ENCODE data around the gene RAB2B.
A peak's percentile ranks its signal among the peaks of the same experiment; 100 is the strongest.

Gene RAB2B

GRCh38 chr14:21475767-21476522, 814 bp downstream of the RAB2B start:
- Mint-ChIP-seq H3K4me3 (peak overlapping the region; percentile 99), H3K36me3 (ENCODE audit: low read depth) (peaks cover 39% of the 10 kb centered on the region), H3K9me3 (no peaks in the 10 kb centered on the region), H3K27me3 (ENCODE audit: low read depth, poor library complexity) (no peaks in the 10 kb centered on the region), H3K4me1 (peaks cover 30% of the 10 kb centered on the region), H3K27ac (peak overlapping the region; percentile 96)
- no peak for TF ChIP-seq CTCF (IDR thresholded peaks at IDR 0.05)
- no peak for DNase-seq

- TF ChIP-seq CTCF (IDR thresholded peaks at IDR 0.05), result no peak
- Mint-ChIP-seq H3K36me3 (ENCODE audit: low read depth) (peaks cover 51% of the 10 kb centered on the region), H3K9me3 (no peaks in the 10 kb centered on the region), H3K4me1 (no peaks in the 10 kb centered on the region), H3K27me3 (ENCODE audit: low read depth, poor library complexity) (peaks cover 7% of the 10 kb centered on the region), H3K4me3 (no peak overlapping the region), H3K27ac (no peak overlapping the region)
- no peak for DNase-seq
Observed at GRCh38 chr14:21467616-21468015, 9.1 kb downstream of the RAB2B start.

- DNase-seq, result peak; percentile 99
- Mint-ChIP-seq H3K27ac (peak within 1 kb of the TSS; percentile 99), H3K36me3 (ENCODE audit: low read depth) (peaks cover 51% of the 10 kb centered on the region), H3K4me1 (peaks cover 30% of the 10 kb centered on the region), H3K27me3 (ENCODE audit: low read depth, poor library complexity) (peaks cover 9% of the 10 kb centered on the region), H3K9me3 (no peaks in the 10 kb centered on the region), H3K4me3 (peak within 1 kb of the TSS; percentile 95)
- peak; percentile 68 for TF ChIP-seq CTCF (IDR thresholded peaks at IDR 0.05)
Observed at GRCh38 chr14:21455912-21456667, 20.7 kb downstream of the RAB2B start, which contains the start of gene CHD8. TSS of gene CHD8 (minus strand) at chr14:21456123. CDS start at chr14:21431643, 24,480 bp downstream.

- no peak for TF ChIP-seq CTCF (IDR thresholded peaks at IDR 0.05)
- H3K36me3 Mint-ChIP-seq (ENCODE audit: low read depth), result peaks cover 48% of the 10 kb centered on the region
- H3K27ac Mint-ChIP-seq, result peak overlapping the region; percentile 99
Observed at GRCh38 chr14:21455592-21455911, 21.2 kb downstream of the RAB2B start.

GRCh38 chr14:21454843-21455544, 21.8 kb downstream of the RAB2B start:
- no peaks in the 10 kb centered on the region for H3K9me3 Mint-ChIP-seq
- DNase-seq, result no peak
- H3K4me3 Mint-ChIP-seq, result peak overlapping the region; percentile 95
- no peak for TF ChIP-seq CTCF (IDR thresholded peaks at IDR 0.05)
- H3K36me3 Mint-ChIP-seq (ENCODE audit: low read depth), result peaks cover 51% of the 10 kb centered on the region
- H3K4me1 Mint-ChIP-seq, result peaks cover 30% of the 10 kb centered on the region
- H3K27me3 Mint-ChIP-seq (ENCODE audit: low read depth, poor library complexity), result peaks cover 9% of the 10 kb centered on the region
- peak overlapping the region; percentile 99 for H3K27ac Mint-ChIP-seq

More at GRCh38 chr14:21455592-21455911, 21.2 kb downstream of the RAB2B start:
- no peaks in the 10 kb centered on the region for H3K9me3 Mint-ChIP-seq
- H3K27me3 Mint-ChIP-seq (ENCODE audit: low read depth, poor library complexity), result peaks cover 9% of the 10 kb centered on the region
- peak overlapping the region; percentile 95 for H3K4me3 Mint-ChIP-seq
- DNase-seq, result no peak
- H3K4me1 Mint-ChIP-seq, result peaks cover 30% of the 10 kb centered on the region

Data from nephron progenitor cell (in vitro differentiated cells).